Fibroblast of pulmonary artery (primary cell): ENCODE results near the gene MRPS12.
A peak's percentile ranks its signal among the peaks of the same experiment; 100 is the strongest.

Experiments
- DNase-seq: peaks from one replicate; pipeline ENCODE4 v3.0.0-alpha.2; 2010; ENCODE audit warnings: low read depth
- H3K4me3 ChIP-seq: replicated peaks from 2 replicates; pipeline ENCODE4 v1.5.1; 2011; ENCODE audit warnings: low read depth, mild to moderate bottlenecking, control low read depth, low read length, moderate library complexity
- TF ChIP-seq, protein P1 (sequence below): IDR thresholded peaks from 2 replicates; pipeline ENCODE4 v1.5.1; 2011; ENCODE audit warnings: mild to moderate bottlenecking, control low read depth, low read length, inconsistent platforms; ENCODE audit errors: missing control alignments

Gene MRPS12

DNA sequence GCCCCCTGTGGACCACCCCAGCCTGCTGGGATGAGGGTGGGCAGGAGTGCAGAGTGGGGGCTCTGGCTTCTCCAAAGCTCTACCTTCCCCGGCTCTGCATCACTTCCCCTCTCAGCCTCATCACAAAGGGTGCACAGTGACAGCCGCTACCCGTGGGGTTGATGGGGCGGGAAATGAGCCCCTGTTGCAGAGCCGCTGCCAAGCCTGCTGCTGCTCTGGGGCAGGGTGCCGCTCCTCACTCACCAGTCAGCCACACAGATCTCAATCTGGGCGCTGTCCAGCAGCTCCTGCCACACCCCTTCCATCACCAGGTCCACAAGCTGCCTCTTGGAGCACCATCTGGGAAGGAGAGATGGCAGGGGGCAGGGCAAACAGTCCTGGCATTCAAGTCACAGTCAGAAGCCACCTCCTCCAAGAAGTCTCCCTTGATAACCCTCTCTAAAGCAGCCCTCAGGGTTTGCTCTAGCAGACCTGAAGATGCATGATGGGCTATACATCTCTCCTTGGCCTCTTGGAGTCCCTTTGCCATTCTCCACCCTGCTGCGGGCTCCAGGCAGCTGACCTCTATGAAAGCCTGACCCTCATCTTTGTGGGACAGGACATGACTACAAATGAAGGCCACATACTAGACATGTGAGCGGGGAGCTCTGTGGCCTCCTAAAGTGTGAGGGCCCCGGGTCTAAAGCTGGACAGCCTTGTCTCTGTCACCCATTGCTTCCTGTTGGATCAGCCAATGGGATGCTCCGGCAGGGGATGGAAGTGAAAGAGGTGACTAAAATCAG is 15.7 kb downstream of the MRPS12 start:
- no peak for DNase-seq
- TF ChIP-seq, protein P1, sequence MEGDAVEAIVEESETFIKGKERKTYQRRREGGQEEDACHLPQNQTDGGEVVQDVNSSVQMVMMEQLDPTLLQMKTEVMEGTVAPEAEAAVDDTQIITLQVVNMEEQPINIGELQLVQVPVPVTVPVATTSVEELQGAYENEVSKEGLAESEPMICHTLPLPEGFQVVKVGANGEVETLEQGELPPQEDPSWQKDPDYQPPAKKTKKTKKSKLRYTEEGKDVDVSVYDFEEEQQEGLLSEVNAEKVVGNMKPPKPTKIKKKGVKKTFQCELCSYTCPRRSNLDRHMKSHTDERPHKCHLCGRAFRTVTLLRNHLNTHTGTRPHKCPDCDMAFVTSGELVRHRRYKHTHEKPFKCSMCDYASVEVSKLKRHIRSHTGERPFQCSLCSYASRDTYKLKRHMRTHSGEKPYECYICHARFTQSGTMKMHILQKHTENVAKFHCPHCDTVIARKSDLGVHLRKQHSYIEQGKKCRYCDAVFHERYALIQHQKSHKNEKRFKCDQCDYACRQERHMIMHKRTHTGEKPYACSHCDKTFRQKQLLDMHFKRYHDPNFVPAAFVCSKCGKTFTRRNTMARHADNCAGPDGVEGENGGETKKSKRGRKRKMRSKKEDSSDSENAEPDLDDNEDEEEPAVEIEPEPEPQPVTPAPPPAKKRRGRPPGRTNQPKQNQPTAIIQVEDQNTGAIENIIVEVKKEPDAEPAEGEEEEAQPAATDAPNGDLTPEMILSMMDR: no peak
- no peak overlapping the region for H3K4me3 ChIP-seq

DNA sequence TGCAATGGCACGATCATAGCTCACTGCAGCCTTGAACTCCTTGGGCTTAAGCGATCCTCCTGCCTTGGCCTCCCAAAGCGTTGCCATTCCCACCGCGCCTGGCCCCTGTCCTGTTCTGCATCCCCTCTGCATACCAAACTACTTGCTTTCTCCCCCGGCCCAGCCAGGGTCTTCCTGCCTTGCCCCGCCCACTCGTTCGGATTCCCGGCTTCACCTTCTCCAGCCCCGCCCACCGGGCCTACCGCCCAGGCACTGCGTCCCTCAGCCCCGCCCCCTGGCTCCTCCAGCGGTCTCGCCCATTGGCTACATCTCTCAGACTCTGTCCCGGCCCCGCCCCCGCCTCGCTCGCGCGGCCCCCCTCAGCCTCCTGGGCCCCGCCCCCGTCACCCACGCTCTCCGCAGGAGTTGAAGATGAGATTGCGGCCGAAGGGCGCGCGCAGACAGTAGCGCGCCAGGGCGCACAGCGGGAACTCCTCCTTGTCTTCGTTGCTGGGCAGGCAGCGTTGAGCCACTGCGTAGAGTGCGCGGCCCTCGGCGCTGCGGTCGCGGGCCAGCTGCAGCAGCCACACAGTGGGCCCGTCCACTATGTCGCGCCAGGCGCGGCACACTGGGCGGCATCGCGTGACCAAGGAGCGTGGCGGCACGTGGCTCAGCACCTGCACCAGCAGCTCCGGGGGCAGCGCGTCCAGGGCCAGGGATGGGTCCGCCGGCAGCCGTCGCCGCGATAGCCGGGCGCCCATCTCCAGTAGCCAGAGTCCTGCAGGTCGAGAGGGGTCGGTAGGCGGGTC is 19.0 kb downstream of the MRPS12 start:
- peak overlapping the region; percentile 34 for H3K4me3 ChIP-seq
- DNase-seq: peak; percentile 79

DNA sequence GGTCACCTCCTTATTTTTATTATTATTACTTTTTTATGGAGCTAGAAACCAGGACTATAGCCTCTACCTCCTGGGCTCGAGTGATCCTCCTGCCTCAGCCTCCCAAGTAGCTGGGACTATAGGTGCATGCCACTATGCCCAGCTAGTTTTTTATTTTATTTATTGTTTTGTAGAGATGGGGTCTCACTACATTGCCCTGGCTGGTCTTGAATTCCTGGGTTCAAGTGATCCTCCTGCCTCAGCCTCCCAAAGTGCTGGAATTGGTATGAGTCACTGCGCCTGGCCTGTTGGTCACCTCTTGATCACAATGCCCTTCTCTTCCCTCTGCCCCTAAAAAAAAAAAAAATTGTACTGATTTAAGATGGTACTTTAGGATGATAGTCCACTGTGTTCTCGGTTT is 20.4 kb downstream of the MRPS12 start:
- TF ChIP-seq, protein P1: no peak
- H3K4me3 ChIP-seq: no peak overlapping the region
- no peak for DNase-seq

More for the DNA sequence above, 19.0 kb downstream of the MRPS12 start:
- TF ChIP-seq, protein P1: no peak

DNA sequence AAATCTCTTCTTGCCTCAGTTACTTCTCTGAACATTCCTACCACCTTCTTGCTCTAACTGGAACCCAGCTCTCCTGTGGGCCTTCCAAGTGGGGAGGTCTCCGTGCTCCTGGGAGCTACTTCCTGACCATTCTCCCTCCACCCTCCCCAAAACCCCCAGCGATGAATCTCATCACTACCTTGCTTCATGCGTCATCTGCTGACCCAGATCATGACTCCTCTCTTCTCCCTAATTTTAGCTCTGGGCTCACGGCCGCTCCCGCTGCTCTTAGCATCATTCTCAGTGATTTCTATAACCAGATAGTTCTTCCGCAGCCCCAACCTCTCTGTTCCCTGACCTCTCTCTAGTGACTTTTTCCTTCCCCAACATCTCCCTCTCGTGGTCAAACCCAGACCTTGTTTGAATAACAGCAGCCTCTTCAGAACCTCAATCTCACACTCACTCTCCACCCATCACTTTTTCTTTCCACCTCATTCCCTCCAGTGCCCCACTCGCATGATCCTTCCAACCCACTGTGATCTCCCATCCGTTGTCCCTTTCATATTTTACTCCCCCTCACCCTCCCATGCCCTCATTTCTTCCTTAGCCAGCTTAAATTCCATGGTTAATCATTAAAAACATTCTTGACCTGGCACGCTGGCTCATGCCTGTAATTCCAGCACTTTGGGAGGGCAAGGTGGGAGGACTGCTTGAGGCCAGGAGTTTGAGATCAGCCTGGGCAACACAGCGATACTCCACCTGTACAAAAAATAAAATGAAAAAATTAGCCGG is 21.8 kb downstream of the MRPS12 start:
- H3K4me3 ChIP-seq: no peak overlapping the region
- DNase-seq: peak; percentile 16
- TF ChIP-seq, protein P1: no peak

DNA sequence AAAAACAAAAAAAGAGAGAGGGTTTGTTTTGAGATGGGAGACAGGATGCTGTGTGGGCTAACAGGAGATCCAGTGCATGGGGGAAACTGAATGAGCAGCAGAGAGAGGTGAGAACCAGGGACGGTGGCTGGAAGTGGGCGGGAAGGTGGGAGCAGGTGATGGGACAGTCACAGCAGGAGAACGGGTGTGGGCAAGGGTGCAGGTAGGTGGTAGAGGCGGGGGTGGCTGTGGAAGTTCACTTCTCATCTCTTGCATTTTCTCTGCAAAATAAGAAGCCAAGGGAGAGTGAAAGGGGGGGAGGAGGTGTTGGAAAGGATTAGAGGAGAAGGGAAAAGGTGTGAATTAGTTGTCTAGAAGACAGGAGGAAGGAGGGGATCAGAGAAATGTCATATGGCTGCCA is 22.9 kb downstream of the MRPS12 start:
- no peak overlapping the region for H3K4me3 ChIP-seq
- no peak for DNase-seq
- TF ChIP-seq, protein P1: no peak

DNA sequence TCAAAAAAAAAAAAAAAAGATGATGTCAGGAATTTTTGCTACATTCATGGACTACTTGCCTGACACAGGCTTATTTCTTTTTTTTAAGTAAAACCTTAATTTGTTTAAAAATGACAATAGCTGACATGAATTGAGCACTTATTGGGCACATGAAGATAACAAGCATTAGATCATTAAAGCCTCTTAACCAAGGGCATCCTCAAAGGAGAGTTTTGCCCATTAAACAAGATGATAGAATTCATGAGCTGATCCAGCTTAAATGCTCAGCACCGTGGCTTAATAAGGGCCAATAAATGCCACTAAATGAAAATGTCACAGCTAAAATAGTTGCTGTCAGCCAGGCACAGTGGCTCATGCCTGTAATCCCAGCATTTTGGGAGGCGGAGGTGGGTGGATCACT is 25.5 kb downstream of the MRPS12 start:
- TF ChIP-seq, protein P1: no peak
- H3K4me3 ChIP-seq: no peak overlapping the region
- no peak for DNase-seq
